Keratinocyte (primary cell): ENCODE data around the gene TXN2. TPM values are rescaled to one million over a fixed set of nuclear protein-coding genes. Genes with fewer than 3 reads are reported as not detected.

Experiments used
- DNase-seq: peaks from one replicate; pipeline ENCODE4 v3.0.0-alpha.2; 2011; ENCODE audit warnings: low read depth, missing footprints, low spot score
- FAIRE-seq: peaks from 2 replicates; lab custom pipeline; 2011; peaks lifted over from hg19 to GRCh38; lab: Jason Lieb, UNC
- H2AFZ ChIP-seq: 2 replicates; pipeline ENCODE4 v1.6.0; 2012; ENCODE audit warnings: low read length, control low read depth, inconsistent platforms; ENCODE audit not compliant: control insufficient read depth
- H3K27ac ChIP-seq: 2 replicates; pipeline ENCODE4 v1.5.1; 2011; ENCODE audit warnings: low read length; ENCODE audit not compliant: control insufficient read depth, insufficient read depth
- H3K27me3 ChIP-seq: 3 replicates; pipeline ENCODE4 v1.6.0; 2011; ENCODE audit warnings: low read length; ENCODE audit not compliant: control insufficient read depth, insufficient read depth; ENCODE audit errors: extremely low read depth
- H3K36me3 ChIP-seq, 2 experiments: 2 replicates in 1 of 2; 3 replicates in 1 of 2; pipeline ENCODE4 v1.5.1; 2011; ENCODE audit warnings: low read length in 2 of 2, mild to moderate bottlenecking in 1 of 2; ENCODE audit not compliant: control insufficient read depth in 2 of 2, insufficient read depth in 2 of 2; ENCODE audit errors: extremely low read depth in 1 of 2
- H3K4me1 ChIP-seq: 3 replicates; pipeline ENCODE4 v1.5.1; 2011; ENCODE audit warnings: low read length; ENCODE audit not compliant: control insufficient read depth, insufficient read depth; ENCODE audit errors: extremely low read depth
- H3K4me2 ChIP-seq: 3 replicates; pipeline ENCODE4 v1.6.0; 2011; ENCODE audit warnings: low read depth, low read length; ENCODE audit not compliant: control insufficient read depth, insufficient read depth; ENCODE audit errors: extremely low read depth
- H3K4me3 ChIP-seq, 3 experiments: fragments of 200-600 bp in 1 of 3; sonication (generic) in 1 of 3; 2 replicates in 2 of 3; 3 replicates in 1 of 3; pipeline ENCODE4 v1.5.1; 2011 to 2016; ENCODE audit warnings: low read length in 3 of 3, mild to moderate bottlenecking in 3 of 3, control low read depth in 2 of 3, inconsistent platforms in 1 of 3, low read depth in 1 of 3, mixed read lengths in 1 of 3, mixed run types in 1 of 3, moderate library complexity in 1 of 3; ENCODE audit not compliant: control insufficient read depth in 2 of 3, insufficient read depth in 2 of 3; ENCODE audit errors: extremely low read depth in 1 of 3
- H3K79me2 ChIP-seq: 2 replicates; pipeline ENCODE4 v1.6.0; 2012; ENCODE audit warnings: low read length; ENCODE audit not compliant: control insufficient read depth, insufficient read depth
- H3K9ac ChIP-seq: 3 replicates; pipeline ENCODE4 v1.6.0; 2011; ENCODE audit warnings: low read length; ENCODE audit not compliant: control insufficient read depth, insufficient read depth; ENCODE audit errors: extremely low read depth
- H3K9me1 ChIP-seq: 3 replicates; pipeline ENCODE4 v1.6.0; 2011; ENCODE audit warnings: low read length; ENCODE audit not compliant: control insufficient read depth, insufficient read depth; ENCODE audit errors: extremely low read depth
- H3K9me3 ChIP-seq: 2 replicates; pipeline ENCODE4 v1.5.1; 2012; ENCODE audit warnings: low read depth, low read length; ENCODE audit not compliant: control insufficient read depth
- H4K20me1 ChIP-seq: 3 replicates; pipeline ENCODE4 v1.6.0; 2011; ENCODE audit warnings: low read length; ENCODE audit not compliant: control insufficient read depth, insufficient read depth; ENCODE audit errors: extremely low read depth
- CTCF ChIP-seq, 3 experiments: IDR thresholded peaks in 1 of 3; conservative IDR thresholded peaks in 1 of 3; optimal IDR thresholded peaks in 1 of 3; 2 replicates in 2 of 3; 3 replicates in 1 of 3; pipeline versions ENCODE3 to v1.5.1; 2011; ENCODE audit warnings: low read length in 3 of 3, mild to moderate bottlenecking in 3 of 3, moderate library complexity in 2 of 3, control low read depth in 1 of 3, inconsistent platforms in 1 of 3; ENCODE audit not compliant: insufficient read depth in 2 of 3; ENCODE audit errors: extremely low read depth in 1 of 3
- EZH2 ChIP-seq: IDR thresholded peaks from one replicate; pipeline ENCODE4 v1.6.1; 2012; ENCODE audit warnings: inconsistent platforms, mild to moderate bottlenecking, low read length, moderate library complexity
- dilution Hi-C: fragments of 300-500 bp; cut with MboI; formaldehyde crosslinking; loops from one replicate; pipeline ENCODE4 v1.7.0; 2020; ENCODE audit warnings: low sequenced_read_pairs; ENCODE audit not compliant: extremely low pct_ligation_motif_present
- polyA plus RNA-seq, 5 experiments: library from polyadenylated mRNA; depleted of rRNA in 3 of 5; stranded (reverse) in 3 of 5; stranded (forward) in 1 of 5; unstranded in 1 of 5; fragments of >200 nt; gene quantifications; 1 replicate in 1 of 5; 2 replicates in 3 of 5; 3 replicates in 1 of 5; pipeline versions ENCODE4 v1.2.1 to v1.2.3, GENCODE V29; 2011 to 2012; ENCODE audit warnings: missing spikeins in 2 of 5, low read depth in 1 of 5, low replicate concordance in 1 of 5

TXN2 gene
- polyA plus RNA-seq, 1 donor (not counting 4 experiments of a cell fraction or from before 2014, with no cell fraction given), result 95.9 TPM

- DNase-seq (no peak), FAIRE-seq (peak; percentile 88)
- peaks cover 41% of the 10 kb centered on the region for H3K4me1 ChIP-seq
- no peaks in the 10 kb centered on the region for H4K20me1 ChIP-seq
- H3K9ac ChIP-seq, result no peak overlapping the region
- dilution Hi-C loops, result no loop called here
- H3K4me3 ChIP-seq, result no peak overlapping the region
- H3K4me2 ChIP-seq, result peak overlapping the region; percentile 35
- no peaks in the 10 kb centered on the region for H3K9me1 ChIP-seq
- H3K27me3 ChIP-seq, result no peaks in the 10 kb centered on the region
- H3K27ac ChIP-seq, result peak overlapping the region; percentile 45
- TF ChIP-seq EZH2 (no peak), CTCF (optimal IDR thresholded peaks at IDR 0.05 in 1 of 3, IDR thresholded peaks at IDR 0.05 in 1 of 3, conservative IDR thresholded peaks at IDR 0.05 in 1 of 3; ENCODE audit: extremely low read depth in 1 of 3, insufficient read depth in 2 of 3, low read length in 3 of 3) (no peak)
- H3K79me2 ChIP-seq, result no peaks in the 10 kb centered on the region
- no peaks in the 10 kb centered on the region for H3K9me3 ChIP-seq
- H2AFZ ChIP-seq, result no peak overlapping the region
- no peaks in the 10 kb centered on the region for H3K36me3 ChIP-seq
These were observed 41.8 kb downstream of the TXN2 start for GRCh38 chr22:36439481-36440271.

- dilution Hi-C loops, result no loop called here
- peaks cover 29% of the 10 kb centered on the region for H3K4me1 ChIP-seq
- FAIRE-seq, result peak; percentile 85
These were observed 45.7 kb downstream of the TXN2 start for GRCh38 chr22:36435516-36436415.

More at GRCh38 chr22:36435516-36436415, 45.7 kb downstream of the TXN2 start:
- TF ChIP-seq CTCF (optimal IDR thresholded peaks at IDR 0.05 in 1 of 3, IDR thresholded peaks at IDR 0.05 in 1 of 3, conservative IDR thresholded peaks at IDR 0.05 in 1 of 3; ENCODE audit: extremely low read depth in 1 of 3, insufficient read depth in 2 of 3, low read length in 3 of 3) (no peak), EZH2 (no peak)
- Histone ChIP-seq H2AFZ (peak overlapping the region; percentile 9), H3K4me2 (peak overlapping the region; percentile 41), H3K27me3 (no peaks in the 10 kb centered on the region), H4K20me1 (no peaks in the 10 kb centered on the region), H3K9me1 (no peaks in the 10 kb centered on the region), H3K79me2 (no peaks in the 10 kb centered on the region), H3K9ac (peak overlapping the region; percentile 9), H3K9me3 (no peaks in the 10 kb centered on the region), H3K36me3 (no peaks in the 10 kb centered on the region), H3K27ac (no peak overlapping the region), H3K4me3 (no peak overlapping the region)
- no peak for DNase-seq
